ENCODE measurements around the gene RTP2. TPM values are rescaled to one million over a fixed set of nuclear protein-coding genes. Genes with fewer than 3 reads are reported as not detected.

RTP2 gene
- total RNA-seq, 1 donor from 2014 or later = not detected

DNA sequence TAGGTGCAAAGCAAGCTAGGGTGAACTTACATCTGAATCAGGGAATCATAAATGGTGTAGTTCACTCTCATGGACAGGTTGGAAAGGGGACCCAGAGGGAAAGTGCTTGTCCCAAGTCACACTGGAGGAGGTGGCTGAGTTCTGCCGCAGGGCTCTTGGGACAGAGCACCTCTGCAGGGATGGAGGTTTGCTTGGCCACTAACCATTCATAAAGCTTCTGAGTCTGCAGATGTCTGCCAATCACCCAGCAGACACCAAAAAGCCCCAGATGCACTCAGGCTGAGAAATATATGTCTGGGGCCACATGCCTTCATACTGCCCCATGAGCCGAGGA, 17.9 kb upstream of the RTP2 start:
- peaks cover 23% of the 10 kb centered on the region for H3K36me3 Mint-ChIP-seq
- peaks cover 11% of the 10 kb centered on the region for H3K4me1 Mint-ChIP-seq (ENCODE audit: unreplicated experiment)
- no peak for DNase-seq (ENCODE audit: extremely low spot score, unreplicated experiment)
- TF ChIP-seq, protein P1, sequence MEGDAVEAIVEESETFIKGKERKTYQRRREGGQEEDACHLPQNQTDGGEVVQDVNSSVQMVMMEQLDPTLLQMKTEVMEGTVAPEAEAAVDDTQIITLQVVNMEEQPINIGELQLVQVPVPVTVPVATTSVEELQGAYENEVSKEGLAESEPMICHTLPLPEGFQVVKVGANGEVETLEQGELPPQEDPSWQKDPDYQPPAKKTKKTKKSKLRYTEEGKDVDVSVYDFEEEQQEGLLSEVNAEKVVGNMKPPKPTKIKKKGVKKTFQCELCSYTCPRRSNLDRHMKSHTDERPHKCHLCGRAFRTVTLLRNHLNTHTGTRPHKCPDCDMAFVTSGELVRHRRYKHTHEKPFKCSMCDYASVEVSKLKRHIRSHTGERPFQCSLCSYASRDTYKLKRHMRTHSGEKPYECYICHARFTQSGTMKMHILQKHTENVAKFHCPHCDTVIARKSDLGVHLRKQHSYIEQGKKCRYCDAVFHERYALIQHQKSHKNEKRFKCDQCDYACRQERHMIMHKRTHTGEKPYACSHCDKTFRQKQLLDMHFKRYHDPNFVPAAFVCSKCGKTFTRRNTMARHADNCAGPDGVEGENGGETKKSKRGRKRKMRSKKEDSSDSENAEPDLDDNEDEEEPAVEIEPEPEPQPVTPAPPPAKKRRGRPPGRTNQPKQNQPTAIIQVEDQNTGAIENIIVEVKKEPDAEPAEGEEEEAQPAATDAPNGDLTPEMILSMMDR (conservative IDR thresholded peaks at IDR 0.05) = no peak
- H3K4me3 Mint-ChIP-seq = no peak overlapping the region
- no peaks in the 10 kb centered on the region for H3K9me3 Mint-ChIP-seq
- no peak overlapping the region for H3K27ac Mint-ChIP-seq
- peaks cover 5% of the 10 kb centered on the region for H3K27me3 Mint-ChIP-seq

DNA sequence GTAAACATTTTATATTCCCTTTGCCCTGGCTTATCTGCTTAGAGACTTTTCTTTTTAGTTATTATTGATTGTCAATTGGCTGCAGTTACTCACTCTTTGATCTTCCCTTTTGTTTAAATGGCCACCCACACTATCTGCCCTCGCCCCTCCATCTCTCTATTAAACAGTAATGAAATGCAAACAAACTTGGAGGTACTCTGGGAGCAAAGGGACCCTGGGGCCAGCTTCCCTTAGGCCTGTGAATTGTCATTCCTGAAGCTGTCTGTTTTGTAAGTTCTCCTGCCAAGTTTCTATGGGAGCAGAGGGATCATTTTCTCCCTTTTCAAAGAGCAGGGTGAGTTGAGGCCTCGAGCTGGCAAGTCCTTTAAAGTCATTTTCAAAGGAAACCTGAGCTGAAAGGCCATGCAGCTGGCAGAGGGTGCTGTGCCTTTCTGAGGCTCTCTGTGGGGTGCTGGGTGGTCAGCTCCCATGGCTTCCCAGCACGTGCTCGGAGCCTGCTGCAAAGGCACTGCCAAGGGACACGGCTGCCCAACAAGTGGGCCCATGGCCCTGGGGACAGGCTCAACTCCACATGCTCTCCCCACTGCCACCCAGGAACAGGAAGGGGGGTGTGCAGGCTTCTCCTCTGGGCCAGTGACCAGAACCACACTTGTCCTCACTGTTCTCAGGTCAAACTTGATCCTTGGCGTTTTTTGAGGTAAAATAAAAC, 17.4 kb upstream of the RTP2 start:
- no peaks in the 10 kb centered on the region for H3K9me3 Mint-ChIP-seq
- no peak overlapping the region for H3K27ac Mint-ChIP-seq

DNA sequence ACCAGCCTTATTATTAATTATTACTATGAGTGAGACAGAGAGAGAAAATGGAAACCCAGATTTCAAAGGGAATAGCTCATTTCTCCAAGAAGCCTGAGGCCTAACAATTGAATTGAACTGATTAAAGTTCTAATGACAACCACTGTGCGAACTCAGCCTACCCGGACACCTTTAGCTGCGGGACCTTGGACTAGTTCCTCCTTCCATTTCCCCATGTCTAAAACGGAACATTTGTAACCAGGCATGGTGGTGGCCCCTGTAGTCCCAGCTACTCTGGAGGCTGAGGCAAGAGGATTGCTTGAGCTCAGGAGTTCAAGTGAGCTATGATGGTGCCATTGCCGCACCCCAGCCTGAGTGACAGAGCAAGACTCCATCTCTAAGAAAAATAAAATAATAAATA, 16.4 kb upstream of the RTP2 start:
- Mint-ChIP-seq H3K27me3 (peaks cover 12% of the 10 kb centered on the region), H3K9me3 (no peaks in the 10 kb centered on the region)

More for the DNA sequence above, 17.4 kb upstream of the RTP2 start:
- Mint-ChIP-seq H3K4me3 (no peak overlapping the region), H3K4me1 (ENCODE audit: unreplicated experiment) (peaks cover 11% of the 10 kb centered on the region), H3K27me3 (peaks cover 9% of the 10 kb centered on the region), H3K36me3 (peaks cover 23% of the 10 kb centered on the region)
- no peak for DNase-seq (ENCODE audit: extremely low spot score, unreplicated experiment)
- TF ChIP-seq, protein P1 (conservative IDR thresholded peaks at IDR 0.05) = no peak

DNA sequence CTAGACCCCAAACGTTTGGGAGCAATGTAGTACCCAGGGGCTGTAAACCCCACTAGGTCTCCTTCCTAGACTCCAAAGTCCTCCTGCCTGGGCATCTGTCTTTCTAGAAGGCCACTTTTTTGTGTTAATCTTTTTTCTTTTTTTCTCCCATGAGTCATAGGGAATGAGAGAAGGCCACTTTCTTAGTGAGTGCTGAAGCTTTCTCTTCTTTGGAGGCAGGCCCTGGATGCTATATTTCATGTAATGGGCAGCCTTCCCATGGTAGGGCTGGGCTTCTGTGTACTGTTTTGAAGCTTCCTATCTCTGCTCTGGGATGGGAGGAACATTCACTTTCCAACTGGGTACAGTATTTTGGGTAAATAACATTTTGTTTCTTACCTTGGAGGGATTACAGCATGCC, 15.2 kb upstream of the RTP2 start:
- Mint-ChIP-seq H3K27me3 (peaks cover 12% of the 10 kb centered on the region), H3K4me3 (no peak overlapping the region), H3K4me1 (ENCODE audit: unreplicated experiment) (peaks cover 11% of the 10 kb centered on the region), H3K9me3 (no peaks in the 10 kb centered on the region), H3K36me3 (peaks cover 7% of the 10 kb centered on the region), H3K27ac (no peak overlapping the region)
- TF ChIP-seq, protein P1 (conservative IDR thresholded peaks at IDR 0.05) = no peak
- DNase-seq (ENCODE audit: extremely low spot score, unreplicated experiment) = no peak

More for the DNA sequence above, 16.4 kb upstream of the RTP2 start:
- H3K4me1 Mint-ChIP-seq (ENCODE audit: unreplicated experiment) = peaks cover 11% of the 10 kb centered on the region
- DNase-seq (ENCODE audit: extremely low spot score, unreplicated experiment) = no peak
- no peak overlapping the region for H3K4me3 Mint-ChIP-seq
- no peak overlapping the region for H3K27ac Mint-ChIP-seq
- peaks cover 14% of the 10 kb centered on the region for H3K36me3 Mint-ChIP-seq
- TF ChIP-seq, protein P1 (conservative IDR thresholded peaks at IDR 0.05) = no peak

DNA sequence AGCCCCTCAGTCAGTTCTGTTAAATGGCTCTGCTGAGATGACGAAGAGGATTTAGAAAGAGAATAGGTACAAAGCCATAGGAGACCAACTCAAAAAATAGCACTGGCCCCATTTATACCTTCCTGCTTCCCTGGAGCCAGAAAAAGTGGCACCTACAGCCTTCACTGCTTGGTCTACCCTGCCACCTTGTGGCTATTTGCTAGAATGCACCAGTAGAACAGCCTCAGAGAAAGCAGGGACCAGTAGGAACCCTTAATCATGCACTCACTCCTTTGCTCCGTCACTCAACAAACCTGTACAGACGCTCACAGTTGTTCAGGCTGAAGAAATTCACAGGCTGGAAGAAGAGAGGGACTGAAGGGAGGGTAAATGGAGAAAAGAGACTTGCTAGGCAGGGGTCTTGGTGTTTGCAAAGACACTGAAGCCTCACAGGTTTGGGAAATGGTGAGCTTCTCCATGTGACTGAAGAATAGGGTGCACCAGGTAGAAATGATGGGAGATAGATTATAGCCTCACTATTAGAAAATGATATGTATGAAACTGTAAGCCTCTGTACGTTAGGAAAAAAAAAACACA, 12.1 kb upstream of the RTP2 start:
- no peak overlapping the region for H3K27ac Mint-ChIP-seq
- TF ChIP-seq, protein P1 (conservative IDR thresholded peaks at IDR 0.05) = peak; percentile 92
- H3K27me3 Mint-ChIP-seq = peaks cover 12% of the 10 kb centered on the region
- DNase-seq (ENCODE audit: extremely low spot score, unreplicated experiment) = no peak
- H3K9me3 Mint-ChIP-seq = no peaks in the 10 kb centered on the region
- no peaks in the 10 kb centered on the region for H3K36me3 Mint-ChIP-seq
- H3K4me3 Mint-ChIP-seq = no peak overlapping the region
- peaks cover 2% of the 10 kb centered on the region for H3K4me1 Mint-ChIP-seq (ENCODE audit: unreplicated experiment)

All from type B pancreatic cell (in vitro differentiated cells).